Neural progenitor cell (in vitro differentiated cells): ENCODE measurements around the gene TBC1D24.

Source experiments
- CTCF ChIP-seq: fragments of 200-600 bp; sonication (generic); IDR thresholded peaks from 2 replicates; pipeline ENCODE4 v1.5.1; 2017; ENCODE audit warnings: antibody characterized with exemption, mild to moderate bottlenecking
- EZH2 ChIP-seq: fragments of 200-600 bp; sonication (generic); IDR thresholded peaks from 2 replicates; pipeline ENCODE4 v1.6.1; 2017; ENCODE audit warnings: antibody characterized with exemption, mild to moderate bottlenecking, moderate library complexity
- EZH2phosphoT487 ChIP-seq: fragments of 200-600 bp; sonication (generic); IDR thresholded peaks from 2 replicates; pipeline ENCODE4 v1.6.1; 2017; ENCODE audit warnings: antibody characterized with exemption

DNA sequence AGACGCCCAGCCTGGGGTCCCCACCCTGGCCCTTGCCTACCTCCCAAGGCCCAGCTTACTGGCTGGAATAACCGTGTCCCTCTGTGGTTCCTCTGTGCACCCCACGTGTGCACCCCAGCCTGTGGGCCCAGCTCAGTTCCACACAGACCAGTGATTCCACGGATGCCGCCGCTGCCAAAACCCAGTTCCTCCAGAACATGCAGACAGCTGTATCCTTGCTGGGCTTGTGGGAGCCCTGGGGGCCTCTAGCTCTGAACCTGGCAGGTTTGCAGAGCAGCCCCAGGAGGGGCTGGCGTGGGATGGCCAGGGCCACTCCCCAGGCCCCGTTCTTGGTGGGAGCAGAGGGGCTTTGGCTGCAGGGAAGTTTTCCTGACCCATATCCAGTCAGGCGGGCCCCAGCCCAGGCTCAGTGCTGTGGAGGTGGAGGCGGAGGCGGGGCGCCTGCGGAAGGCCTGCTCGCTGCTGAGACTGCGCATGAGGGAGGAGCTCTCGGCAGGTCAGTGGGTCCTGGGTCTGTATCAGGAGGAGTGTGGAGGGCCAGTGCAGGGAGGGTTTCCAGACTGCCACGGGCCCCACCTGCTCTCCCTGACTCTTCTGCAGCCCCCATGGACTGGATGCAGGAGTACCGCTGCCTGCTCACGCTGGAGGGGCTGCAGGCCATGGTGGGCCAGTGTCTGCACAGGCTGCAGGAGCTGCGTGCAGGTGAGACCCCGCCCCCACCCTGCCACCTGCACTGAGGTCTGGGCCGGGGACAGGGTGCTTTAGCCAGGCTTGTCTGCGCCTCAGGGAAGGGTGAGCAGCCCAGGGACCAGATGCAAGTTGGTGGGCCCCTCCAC, 12.7 kb upstream of the TBC1D24 start:
- TF ChIP-seq CTCF = no peak
- no peak for TF ChIP-seq EZH2phosphoT487
- no peak for TF ChIP-seq EZH2
